OCI-M1 (cell line): ENCODE results near the gene AHNAK.
"Not testable (repeated sequence)": the region's sequence is repeated elsewhere in the genome, so short reads cannot be mapped to it uniquely, and the experiment has no call there.

Experiments
- DNase-seq: peaks from one replicate; lab custom pipeline; 2025; lab: John Stamatoyannopoulos, UW

The AHNAK gene

GRCh38 chr11:62535802-62536201, 10.8 kb downstream of the AHNAK start:
- DNase-seq = no peak

- no peak for DNase-seq
Measured at GRCh38 chr11:62534779-62535545, 11.6 kb downstream of the AHNAK start.

GRCh38 chr11:62532096-62532495, 14.5 kb downstream of the AHNAK start:
- DNase-seq = no peak

- DNase-seq = no peak
Measured at GRCh38 chr11:62516736-62517371, 29.8 kb downstream of the AHNAK start.

- no peak for DNase-seq
Measured at GRCh38 chr11:62514151-62514550, 32.5 kb downstream of the AHNAK start.

- DNase-seq = no peak
Measured at GRCh38 chr11:62513626-62514025, 33.0 kb downstream of the AHNAK start.

GRCh38 chr11:62512961-62513360, 33.6 kb downstream of the AHNAK start:
- DNase-seq = no peak

GRCh38 chr11:62508336-62509058, 38.1 kb downstream of the AHNAK start:
- peak; percentile 40 for DNase-seq

- no peak for DNase-seq
Measured at GRCh38 chr11:62507125-62507422, 39.5 kb downstream of the AHNAK start.

GRCh38 chr11:62506413-62507124, 40.0 kb downstream of the AHNAK start:
- no peak for DNase-seq

- DNase-seq = no peak
Measured at GRCh38 chr11:62505440-62506091, 41.0 kb downstream of the AHNAK start.

GRCh38 chr11:62505059-62505439, 41.6 kb downstream of the AHNAK start:
- DNase-seq = no peak

GRCh38 chr11:62504158-62504973, 42.2 kb downstream of the AHNAK start:
- no peak for DNase-seq

GRCh38 chr11:62502030-62502730, 44.4 kb downstream of the AHNAK start:
- peak; percentile 6 for DNase-seq

GRCh38 chr11:62501432-62501891, 45.1 kb downstream of the AHNAK start:
- no peak for DNase-seq

- DNase-seq = no peak
Measured at GRCh38 chr11:62500650-62501030, 46.0 kb downstream of the AHNAK start.

- no peak for DNase-seq
Measured at GRCh38 chr11:62499944-62500649, 46.5 kb downstream of the AHNAK start.

- DNase-seq = not testable (repeated sequence)
Measured at GRCh38 chr11:62499311-62499943, 47.2 kb downstream of the AHNAK start.
